Measurements from ENCODE around the gene ZEB2. TPM values are rescaled to one million over a fixed set of nuclear protein-coding genes. Genes with fewer than 3 reads are reported as not detected.

ZEB2 gene
- total RNA-seq, 2 experiments from 2014 or later: 13.5 to 14.9 TPM

- ChIA-PET POLR2A (no interaction called here), CTCF (interaction anchor here (1.3 to 1.7 kb wide), 2 partner anchors 10 to 23 kb away, joined by 3 to 4 read pairs; no protein-coding TSS in a partner anchor)
- H3K36me3 Mint-ChIP-seq (ENCODE audit: low read depth): peaks cover 8% of the 10 kb centered on the region
- H3K9me3 Mint-ChIP-seq: peaks cover 5% of the 10 kb centered on the region
- H3K4me3 Mint-ChIP-seq: no peak overlapping the region
- TF ChIP-seq CTCF (IDR thresholded peaks at IDR 0.05): no peak
- peaks cover 30% of the 10 kb centered on the region for H3K4me1 Mint-ChIP-seq (ENCODE audit: low read depth)
- H3K27me3 Mint-ChIP-seq: no peaks in the 10 kb centered on the region
- no peak for DNase-seq
- no peak overlapping the region for H3K27ac Mint-ChIP-seq
- no peak for ATAC-seq
- intact Hi-C loops (cut with micrococcal nuclease): loop anchor here (5.0 kb wide), 2 partner anchors 48 to 183 kb away; no protein-coding TSS in a partner anchor
Measured at GRCh38 chr2:144334551-144334950, 185.4 kb downstream of the ZEB2 start.

All from activated CD8-positive, alpha-beta T cell treated with anti-CD3 and anti-CD28 coated beads for 36 hours (primary cell).